ENCODE measurements around the gene ARMH2. TPM values are rescaled to one million over a fixed set of nuclear protein-coding genes. Genes with fewer than 3 reads are reported as not detected.

Gene ARMH2
- total RNA-seq: not detected in 2 replicates

GRCh38 chr6:24798740-24799540 lies at the start of gene ARMH2:
Gene ARMH2 (minus strand): TSS chr6:24798917. CDS start chr6:24798857, 60 bp downstream.

DNA sequence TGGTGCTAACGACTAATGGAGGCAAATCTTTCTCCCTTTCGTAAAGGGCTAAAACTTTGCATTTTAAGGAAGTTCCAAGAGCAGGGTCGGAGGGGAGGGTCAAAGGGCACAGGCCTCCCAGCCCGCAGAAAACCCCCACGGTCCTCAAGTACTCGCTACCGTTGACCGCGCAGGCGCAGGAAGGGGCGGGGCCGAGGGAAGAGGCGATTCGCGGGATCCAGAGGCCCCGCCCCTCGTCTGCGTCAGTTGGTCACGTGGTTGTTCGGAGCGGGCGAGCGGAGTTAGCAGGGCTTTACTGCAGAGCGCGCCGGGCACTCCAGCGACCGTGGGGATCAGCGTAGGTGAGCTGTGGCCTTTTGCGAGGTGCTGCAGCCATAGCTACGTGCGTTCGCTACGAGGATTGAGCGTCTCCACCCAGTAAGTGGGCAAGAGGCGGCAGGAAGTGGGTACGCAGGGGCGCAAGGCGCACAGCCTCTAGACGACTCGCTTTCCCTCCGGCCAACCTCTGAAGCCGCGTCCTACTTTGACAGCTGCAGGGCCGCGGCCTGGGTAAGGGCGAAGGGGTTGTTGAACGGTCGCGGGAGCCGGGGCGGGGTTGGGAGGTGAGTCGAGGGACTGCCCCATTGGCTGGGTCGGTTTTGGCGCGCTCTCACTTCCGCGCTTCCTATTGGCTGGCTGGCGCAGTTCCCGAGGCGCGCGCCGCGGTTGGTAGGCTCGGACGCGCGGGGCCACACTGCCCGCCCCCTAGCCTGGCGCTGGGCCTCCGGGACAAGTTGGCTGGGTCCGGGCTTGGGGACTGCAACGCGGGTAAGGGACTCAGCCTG lies 23.8 kb downstream of the ARMH2 start, which contains the start of gene GMNN:
Gene GMNN, plus strand, starts transcription at position 242 of the 824 bp plus-strand sequence. CDS start 2,310 bp downstream, outside the sequence.

Other genes with a start within 250 kb of the ARMH2 start
- under 0.01 and 0.09 TPM in 2 replicates for gene KIAA0319, start 152.7 kb downstream of the ARMH2 start, total RNA-seq
- gene TDP2, start 132.0 kb downstream of the ARMH2 start, total RNA-seq: 21.1 and 26.4 TPM in 2 replicates
- gene ACOT13, start 131.8 kb downstream of the ARMH2 start, total RNA-seq: 8.6 TPM in 2 replicates
- 118 and 168 TPM in 2 replicates for gene C6orf62, start 79.8 kb downstream of the ARMH2 start, total RNA-seq
- gene GMNN, start 24.0 kb downstream of the ARMH2 start, total RNA-seq: 10.1 and 17.5 TPM in 2 replicates
- 0.30 and 0.42 TPM in 2 replicates for gene RIPOR2, start 137.0 kb upstream of the ARMH2 start, total RNA-seq